HepG2 (cell line): ENCODE data around the gene PLEKHN1. TPM values are rescaled to one million over a fixed set of nuclear protein-coding genes. Genes with fewer than 3 reads are reported as not detected.

Source experiments
- ARID2 ChIP-seq: sonication (generic); formaldehyde crosslinking; IDR thresholded peaks from 2 replicates; pipeline ENCODE4 v1.8.1; 2022; ENCODE audit warnings: mild to moderate bottlenecking, missing genetic modification reagents, borderline replicate concordance
- CCAR2 ChIP-seq: fragments of 200-400 bp; formaldehyde crosslinking; optimal IDR thresholded peaks from 2 replicates; pipeline ENCODE3; 2018; ENCODE audit warnings: low read depth, mild to moderate bottlenecking, low read length, moderate library complexity
- CENPX ChIP-seq: sonication (generic); formaldehyde crosslinking; IDR thresholded peaks from 2 replicates; pipeline ENCODE4 v1.9.0; 2021; ENCODE audit warnings: mild to moderate bottlenecking, missing genetic modification reagents, moderate library complexity
- HOXD1 ChIP-seq: sonication (generic); formaldehyde crosslinking; IDR thresholded peaks from 2 replicates; pipeline ENCODE4 v1.5.0; 2020; ENCODE audit warnings: missing genetic modification reagents
- SNAI1 ChIP-seq: sonication (generic); formaldehyde crosslinking; IDR thresholded peaks from 2 replicates; pipeline ENCODE4 v1.5.0; 2020; ENCODE audit warnings: mild to moderate bottlenecking, missing genetic modification reagents, borderline replicate concordance
- ZFP1 ChIP-seq: IDR thresholded peaks from 2 replicates; pipeline ENCODE4 v1.6.1; 2016
- ZNF282 ChIP-seq: fragments of 450-650 bp; IDR thresholded peaks from 2 replicates; pipeline ENCODE4 v1.6.1; 2018; ENCODE audit not compliant: partially characterized antibody
- ZNF367 ChIP-seq: sonication (generic); formaldehyde crosslinking; IDR thresholded peaks from 2 replicates; pipeline ENCODE4 v1.4.0; 2020; ENCODE audit warnings: missing genetic modification reagents, borderline replicate concordance
- ZNF737 ChIP-seq: sonication (generic); formaldehyde crosslinking; IDR thresholded peaks from 2 replicates; pipeline ENCODE4 v1.5.0; 2020; ENCODE audit warnings: missing genetic modification reagents, mild to moderate bottlenecking, borderline replicate concordance
- polyA plus RNA-seq, 8 experiments: library from polyadenylated mRNA; depleted of rRNA in 3 of 8; stranded (reverse) in 7 of 8; unstranded in 1 of 8; fragments of >200 nt; fragmentation: Illumina TruSeq in 4 of 8; extraction: Trizol in 4 of 8; gene quantifications; 2 replicates each; pipeline versions ENCODE4 v1.2.1 to v1.2.3, GENCODE V29; 2011 to 2016; ENCODE audit warnings: low read depth in 4 of 8, missing spikeins in 1 of 8, mixed read lengths in 1 of 8; ENCODE audit not compliant: insufficient read depth in 1 of 8
- total RNA-seq, 5 experiments: library from RNA; depleted of rRNA; stranded (reverse); fragments of >200 nt; fragmentation: Illumina TruSeq; extraction: Trizol; gene quantifications; 2 replicates each; pipeline ENCODE4 v1.2.3, GENCODE V29; 2016; ENCODE audit warnings: low read depth in 1 of 5
- TF ChIP-seq, protein P1 (sequence below), 2 experiments: fragments of 450-650 bp in 1 of 2; sonication (generic) in 1 of 2; formaldehyde crosslinking in 1 of 2; IDR thresholded peaks; 2 replicates each; pipeline versions ENCODE4 v1.6.1 to v1.8.0; 2016 to 2022; ENCODE audit warnings: antibody characterized with exemption in 1 of 2, mild to moderate bottlenecking in 1 of 2, missing genetic modification reagents in 1 of 2
- TF ChIP-seq, protein P2 (sequence below): IDR thresholded peaks from 2 replicates; pipeline ENCODE4 v1.6.1; 2016; ENCODE audit warnings: low read depth, control low read depth
- TF ChIP-seq, protein P3 (sequence below): sonication (generic); formaldehyde crosslinking; IDR thresholded peaks from 2 replicates; pipeline ENCODE4 v1.5.1; 2020; ENCODE audit warnings: mild to moderate bottlenecking, moderate library complexity, missing genetic modification reagents
- TF ChIP-seq, protein P4 (sequence below): sonication (generic); formaldehyde crosslinking; IDR thresholded peaks from 2 replicates; pipeline ENCODE4 v1.5.0; 2020; ENCODE audit warnings: missing genetic modification reagents

Gene PLEKHN1
- total and polyA plus RNA-seq, 2 of the 13 experiments (the other 11 are each of a cell fraction or from before 2014, with no cell fraction given), result 0.42 to 0.58 TPM

DNA sequence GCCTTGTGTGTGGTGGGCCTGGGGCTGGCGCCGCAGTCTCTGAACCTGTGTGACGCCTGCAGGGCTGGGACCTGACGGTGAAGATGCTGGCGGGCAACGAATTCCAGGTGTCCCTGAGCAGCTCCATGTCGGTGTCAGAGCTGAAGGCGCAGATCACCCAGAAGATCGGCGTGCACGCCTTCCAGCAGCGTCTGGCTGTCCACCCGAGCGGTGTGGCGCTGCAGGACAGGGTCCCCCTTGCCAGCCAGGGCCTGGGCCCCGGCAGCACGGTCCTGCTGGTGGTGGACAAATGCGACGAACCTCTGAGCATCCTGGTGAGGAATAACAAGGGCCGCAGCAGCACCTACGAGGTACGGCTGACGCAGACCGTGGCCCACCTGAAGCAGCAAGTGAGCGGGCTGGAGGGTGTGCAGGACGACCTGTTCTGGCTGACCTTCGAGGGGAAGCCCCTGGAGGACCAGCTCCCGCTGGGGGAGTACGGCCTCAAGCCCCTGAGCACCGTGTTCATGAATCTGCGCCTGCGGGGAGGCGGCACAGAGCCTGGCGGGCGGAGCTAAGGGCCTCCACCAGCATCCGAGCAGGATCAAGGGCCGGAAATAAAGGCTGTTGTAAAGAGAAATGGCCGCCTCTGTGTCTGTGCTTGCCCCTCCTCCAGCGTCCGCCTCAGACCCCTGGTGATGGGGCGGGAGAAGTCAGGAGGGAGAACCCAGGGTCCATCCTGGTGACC lies 47.8 kb downstream of the PLEKHN1 start (continued):
- TF ChIP-seq, protein P1, sequence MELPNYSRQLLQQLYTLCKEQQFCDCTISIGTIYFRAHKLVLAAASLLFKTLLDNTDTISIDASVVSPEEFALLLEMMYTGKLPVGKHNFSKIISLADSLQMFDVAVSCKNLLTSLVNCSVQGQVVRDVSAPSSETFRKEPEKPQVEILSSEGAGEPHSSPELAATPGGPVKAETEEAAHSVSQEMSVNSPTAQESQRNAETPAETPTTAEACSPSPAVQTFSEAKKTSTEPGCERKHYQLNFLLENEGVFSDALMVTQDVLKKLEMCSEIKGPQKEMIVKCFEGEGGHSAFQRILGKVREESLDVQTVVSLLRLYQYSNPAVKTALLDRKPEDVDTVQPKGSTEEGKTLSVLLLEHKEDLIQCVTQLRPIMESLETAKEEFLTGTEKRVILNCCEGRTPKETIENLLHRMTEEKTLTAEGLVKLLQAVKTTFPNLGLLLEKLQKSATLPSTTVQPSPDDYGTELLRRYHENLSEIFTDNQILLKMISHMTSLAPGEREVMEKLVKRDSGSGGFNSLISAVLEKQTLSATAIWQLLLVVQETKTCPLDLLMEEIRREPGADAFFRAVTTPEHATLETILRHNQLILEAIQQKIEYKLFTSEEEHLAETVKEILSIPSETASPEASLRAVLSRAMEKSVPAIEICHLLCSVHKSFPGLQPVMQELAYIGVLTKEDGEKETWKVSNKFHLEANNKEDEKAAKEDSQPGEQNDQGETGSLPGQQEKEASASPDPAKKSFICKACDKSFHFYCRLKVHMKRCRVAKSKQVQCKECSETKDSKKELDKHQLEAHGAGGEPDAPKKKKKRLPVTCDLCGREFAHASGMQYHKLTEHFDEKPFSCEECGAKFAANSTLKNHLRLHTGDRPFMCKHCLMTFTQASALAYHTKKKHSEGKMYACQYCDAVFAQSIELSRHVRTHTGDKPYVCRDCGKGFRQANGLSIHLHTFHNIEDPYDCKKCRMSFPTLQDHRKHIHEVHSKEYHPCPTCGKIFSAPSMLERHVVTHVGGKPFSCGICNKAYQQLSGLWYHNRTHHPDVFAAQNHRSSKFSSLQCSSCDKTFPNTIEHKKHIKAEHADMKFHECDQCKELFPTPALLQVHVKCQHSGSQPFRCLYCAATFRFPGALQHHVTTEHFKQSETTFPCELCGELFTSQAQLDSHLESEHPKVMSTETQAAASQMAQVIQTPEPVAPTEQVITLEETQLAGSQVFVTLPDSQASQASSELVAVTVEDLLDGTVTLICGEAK (IDR thresholded peaks at IDR 0.05), result no peak
- TF ChIP-seq, protein P1 (CRISPR knock-in tag; IDR thresholded peaks at IDR 0.05), result no peak
- TF ChIP-seq, protein P2, sequence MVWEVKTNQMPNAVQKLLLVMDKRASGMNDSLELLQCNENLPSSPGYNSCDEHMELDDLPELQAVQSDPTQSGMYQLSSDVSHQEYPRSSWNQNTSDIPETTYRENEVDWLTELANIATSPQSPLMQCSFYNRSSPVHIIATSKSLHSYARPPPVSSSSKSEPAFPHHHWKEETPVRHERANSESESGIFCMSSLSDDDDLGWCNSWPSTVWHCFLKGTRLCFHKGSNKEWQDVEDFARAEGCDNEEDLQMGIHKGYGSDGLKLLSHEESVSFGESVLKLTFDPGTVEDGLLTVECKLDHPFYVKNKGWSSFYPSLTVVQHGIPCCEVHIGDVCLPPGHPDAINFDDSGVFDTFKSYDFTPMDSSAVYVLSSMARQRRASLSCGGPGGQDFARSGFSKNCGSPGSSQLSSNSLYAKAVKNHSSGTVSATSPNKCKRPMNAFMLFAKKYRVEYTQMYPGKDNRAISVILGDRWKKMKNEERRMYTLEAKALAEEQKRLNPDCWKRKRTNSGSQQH (CRISPR knock-in tag), result no peak
- TF ChIP-seq ZNF367 (CRISPR knock-in tag), result 0 out of 2 replicates have a peak, but pooled peaks have one; percentile 43
- no peak for TF ChIP-seq ZNF737 (CRISPR knock-in tag)
- TF ChIP-seq ZFP1 (CRISPR knock-in tag), result no peak
- no peak for TF ChIP-seq SNAI1 (CRISPR knock-in tag)
- no peak for TF ChIP-seq CENPX (CRISPR knock-in tag)
- peak; percentile 63; the same call in 1 of the 2 replicates for TF ChIP-seq HOXD1 (CRISPR knock-in tag)
- TF ChIP-seq CCAR2, result no peak
- no peak for TF ChIP-seq ZNF282
- TF ChIP-seq, protein P3, sequence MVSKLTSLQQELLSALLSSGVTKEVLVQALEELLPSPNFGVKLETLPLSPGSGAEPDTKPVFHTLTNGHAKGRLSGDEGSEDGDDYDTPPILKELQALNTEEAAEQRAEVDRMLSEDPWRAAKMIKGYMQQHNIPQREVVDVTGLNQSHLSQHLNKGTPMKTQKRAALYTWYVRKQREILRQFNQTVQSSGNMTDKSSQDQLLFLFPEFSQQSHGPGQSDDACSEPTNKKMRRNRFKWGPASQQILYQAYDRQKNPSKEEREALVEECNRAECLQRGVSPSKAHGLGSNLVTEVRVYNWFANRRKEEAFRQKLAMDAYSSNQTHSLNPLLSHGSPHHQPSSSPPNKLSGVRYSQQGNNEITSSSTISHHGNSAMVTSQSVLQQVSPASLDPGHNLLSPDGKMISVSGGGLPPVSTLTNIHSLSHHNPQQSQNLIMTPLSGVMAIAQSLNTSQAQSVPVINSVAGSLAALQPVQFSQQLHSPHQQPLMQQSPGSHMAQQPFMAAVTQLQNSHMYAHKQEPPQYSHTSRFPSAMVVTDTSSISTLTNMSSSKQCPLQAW (CRISPR knock-in tag), result 0 out of 2 replicates have a peak, but pooled peaks have one; percentile 3
- TF ChIP-seq, protein P4, sequence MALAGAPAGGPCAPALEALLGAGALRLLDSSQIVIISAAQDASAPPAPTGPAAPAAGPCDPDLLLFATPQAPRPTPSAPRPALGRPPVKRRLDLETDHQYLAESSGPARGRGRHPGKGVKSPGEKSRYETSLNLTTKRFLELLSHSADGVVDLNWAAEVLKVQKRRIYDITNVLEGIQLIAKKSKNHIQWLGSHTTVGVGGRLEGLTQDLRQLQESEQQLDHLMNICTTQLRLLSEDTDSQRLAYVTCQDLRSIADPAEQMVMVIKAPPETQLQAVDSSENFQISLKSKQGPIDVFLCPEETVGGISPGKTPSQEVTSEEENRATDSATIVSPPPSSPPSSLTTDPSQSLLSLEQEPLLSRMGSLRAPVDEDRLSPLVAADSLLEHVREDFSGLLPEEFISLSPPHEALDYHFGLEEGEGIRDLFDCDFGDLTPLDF (CRISPR knock-in tag), result no peak
- TF ChIP-seq ARID2, result no peak
